ENCODE data around the gene DHX40.
"Not testable (repeated sequence)": the region's sequence is repeated elsewhere in the genome, so short reads cannot be mapped to it uniquely, and the experiment has no call there.

- TF ChIP-seq CTCF, POLR2A (IDR thresholded peaks at IDR 0.05): not testable (repeated sequence)
These were observed 18.8 kb downstream of the DHX40 start for GRCh38 chr17:59584168-59584567.

Data from body of pancreas (tissue), 4 donors.